Activated naive CD8-positive, alpha-beta T cell treated with anti-CD3 and anti-CD28 coated beads, Interleukin-2, amount 10 ng/mL, durations not matched to agents 7 days and 5 days (primary cell): ENCODE measurements around the gene SPTLC1. TPM values are rescaled to one million over a fixed set of nuclear protein-coding genes. Genes with fewer than 3 reads are reported as not detected.

Experiments used
- ATAC-seq: fragments of 150-1000 bp; cut with Tn5 transposase; one replicate; pipeline ENCODE4 v1.10.0; 2021; ENCODE audit warnings: low read depth, moderate library complexity
- POLR2A ChIA-PET: fragments of 350-600 bp; sonication (Branson Sonifier 250); formaldehyde crosslinking; loops from one replicate; lab custom pipeline; 2021; ENCODE audit warnings: antibody characterized with exemption; lab: Charles Lee
- DNase-seq: peaks from one replicate; pipeline ENCODE4 v3.0.0; 2021
- H3K27ac Mint-ChIP-seq: one replicate; pipeline ENCODE4 v1.8.0; 2022; ENCODE audit warnings: mild to moderate bottlenecking, mixed read lengths
- H3K27me3 Mint-ChIP-seq: one replicate; pipeline ENCODE4 v1.8.0; 2022; ENCODE audit warnings: mild to moderate bottlenecking, moderate library complexity, mixed read lengths
- H3K36me3 Mint-ChIP-seq: one replicate; pipeline ENCODE4 v1.8.0; 2021; ENCODE audit warnings: mild to moderate bottlenecking, mixed read lengths
- H3K4me1 Mint-ChIP-seq: one replicate; pipeline ENCODE4 v1.8.0; 2021; ENCODE audit warnings: mixed read lengths
- H3K4me3 Mint-ChIP-seq: one replicate; pipeline ENCODE4 v1.8.0; 2022; ENCODE audit warnings: mild to moderate bottlenecking, moderate library complexity, mixed read lengths
- H3K9me3 Mint-ChIP-seq: one replicate; pipeline ENCODE4 v1.8.0; 2021; ENCODE audit warnings: mixed read lengths
- total RNA-seq, 2 experiments: library from RNA; stranded (reverse); gene quantifications; one replicate each; pipeline ENCODE4 v1.2.3, GENCODE V29; 2021

SPTLC1 gene
- total RNA-seq, 2 experiments from 2014 or later, result 50.2 to 51.4 TPM

DNA sequence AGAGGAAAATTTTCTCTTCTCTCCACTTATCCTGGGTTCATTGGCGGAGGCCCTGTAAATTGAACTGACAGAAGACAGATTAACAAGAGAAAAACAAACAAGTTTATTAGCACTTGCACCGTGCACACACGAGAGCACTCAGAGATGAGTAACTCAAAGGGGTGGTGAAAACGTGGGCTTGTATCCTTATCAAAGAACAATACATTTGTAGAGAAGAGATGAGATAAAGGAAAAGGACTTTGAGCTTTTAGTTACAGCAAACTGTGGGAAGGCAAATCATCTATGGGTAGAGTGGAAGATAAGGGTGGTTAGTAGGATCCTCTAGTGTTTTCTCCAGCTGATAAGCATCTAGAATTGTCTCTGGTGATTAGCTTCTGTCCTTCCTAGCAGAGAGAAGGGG, 120.8 kb downstream of the SPTLC1 start:
- peaks cover 32% of the 10 kb centered on the region for H3K27me3 Mint-ChIP-seq
- no peak overlapping the region for H3K27ac Mint-ChIP-seq
- H3K4me1 Mint-ChIP-seq, result no peaks in the 10 kb centered on the region
- DNase-seq, result no peak
- H3K9me3 Mint-ChIP-seq, result no peaks in the 10 kb centered on the region
- POLR2A ChIA-PET, result no interaction called here
- H3K36me3 Mint-ChIP-seq, result no peaks in the 10 kb centered on the region
- ATAC-seq, result no peak
- no peak overlapping the region for H3K4me3 Mint-ChIP-seq

DNA sequence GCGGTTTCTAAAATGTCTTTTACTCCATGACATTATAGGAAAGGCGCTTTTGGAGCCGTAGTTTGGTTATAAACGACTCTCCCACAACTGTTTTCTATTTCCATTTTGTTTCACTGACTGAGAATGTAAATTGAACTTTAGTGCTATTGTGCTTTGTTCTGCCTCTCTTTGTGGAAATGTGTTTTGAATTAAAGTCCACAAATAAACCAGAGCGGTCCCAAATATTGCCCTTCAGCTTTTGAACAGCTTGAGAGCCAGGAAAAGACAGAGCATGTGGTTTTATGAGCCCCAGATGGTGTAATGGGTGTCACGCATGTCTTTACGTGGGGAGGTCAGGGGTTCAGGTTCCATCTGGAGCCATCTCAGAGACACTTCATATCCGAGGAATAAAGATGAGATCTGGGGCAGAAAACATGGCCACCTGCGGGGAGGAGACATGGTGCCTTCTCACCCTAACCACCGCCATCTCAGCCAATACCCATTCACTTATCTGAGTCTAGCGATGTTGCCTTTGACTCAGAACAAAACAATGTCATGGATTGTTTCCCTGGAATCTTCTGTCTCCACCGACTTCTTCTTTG, 122.7 kb downstream of the SPTLC1 start:
- H3K4me3 Mint-ChIP-seq, result no peak overlapping the region
- H3K9me3 Mint-ChIP-seq, result no peaks in the 10 kb centered on the region
- H3K27ac Mint-ChIP-seq, result no peak overlapping the region
- DNase-seq, result no peak
- no peaks in the 10 kb centered on the region for H3K4me1 Mint-ChIP-seq
- H3K27me3 Mint-ChIP-seq, result peaks cover 32% of the 10 kb centered on the region
- ATAC-seq, result no peak
- H3K36me3 Mint-ChIP-seq, result no peaks in the 10 kb centered on the region
- POLR2A ChIA-PET, result no interaction called here

DNA sequence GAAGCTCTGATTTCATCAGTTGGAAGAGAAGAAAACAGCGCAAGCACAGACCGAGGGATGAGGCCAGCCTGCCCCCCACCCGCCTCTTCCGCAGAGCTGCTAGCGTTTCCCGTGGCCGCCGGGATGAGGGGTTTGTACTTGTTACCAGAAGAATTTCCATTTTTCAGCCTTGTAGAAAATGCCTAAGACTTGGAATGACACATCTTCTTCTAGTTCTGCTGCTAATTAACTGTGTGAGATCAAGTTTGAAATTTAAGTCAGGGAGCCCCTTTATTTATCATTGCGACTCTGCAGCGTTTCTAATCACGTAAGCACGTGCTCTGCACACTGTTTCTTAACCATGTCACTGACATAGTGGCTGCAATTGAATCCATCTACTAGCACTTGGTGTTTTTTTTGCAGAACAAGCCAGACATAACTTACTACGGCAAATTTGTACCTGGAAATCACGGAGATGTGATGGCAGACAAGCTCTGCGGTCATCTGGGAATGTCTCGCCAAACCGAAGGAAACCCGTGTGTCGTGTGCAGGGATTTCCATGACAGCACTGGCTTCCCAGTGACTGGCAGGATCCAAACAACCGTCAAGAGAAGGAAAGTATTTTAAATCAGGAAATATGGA, 123.4 kb downstream of the SPTLC1 start:
- Mint-ChIP-seq H3K9me3 (no peaks in the 10 kb centered on the region), H3K36me3 (no peaks in the 10 kb centered on the region), H3K27ac (no peak overlapping the region), H3K4me1 (no peaks in the 10 kb centered on the region), H3K27me3 (peaks cover 32% of the 10 kb centered on the region), H3K4me3 (no peak overlapping the region)
- POLR2A ChIA-PET, result no interaction called here
- ATAC-seq (no peak), DNase-seq (no peak)

DNA sequence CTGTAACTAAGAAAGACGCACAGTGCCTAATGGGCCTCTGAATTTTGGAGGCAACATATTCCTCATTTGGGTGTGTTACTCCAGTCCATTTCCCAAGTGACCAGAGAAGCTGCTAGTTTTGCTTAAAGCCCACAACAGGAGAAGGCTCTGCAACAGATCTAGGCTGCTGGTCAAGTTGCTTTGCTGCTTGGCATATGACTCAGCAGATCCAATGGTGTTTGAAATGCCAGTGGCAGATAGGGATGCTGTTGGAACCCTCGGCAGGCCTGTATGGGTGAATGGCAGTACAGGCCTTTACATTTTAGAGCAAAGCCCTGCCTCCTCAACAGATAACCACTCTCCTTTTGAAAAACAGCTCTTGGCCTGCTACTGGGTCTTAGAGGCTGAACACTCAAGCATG, 129.0 kb downstream of the SPTLC1 start:
- peaks cover 22% of the 10 kb centered on the region for H3K27me3 Mint-ChIP-seq
- DNase-seq (no peak), ATAC-seq (no peak)
- no peak overlapping the region for H3K4me3 Mint-ChIP-seq
- H3K9me3 Mint-ChIP-seq, result peaks cover 5% of the 10 kb centered on the region
- H3K36me3 Mint-ChIP-seq, result no peaks in the 10 kb centered on the region
- H3K27ac Mint-ChIP-seq, result no peak overlapping the region
- POLR2A ChIA-PET, result no interaction called here
- H3K4me1 Mint-ChIP-seq, result no peaks in the 10 kb centered on the region

DNA sequence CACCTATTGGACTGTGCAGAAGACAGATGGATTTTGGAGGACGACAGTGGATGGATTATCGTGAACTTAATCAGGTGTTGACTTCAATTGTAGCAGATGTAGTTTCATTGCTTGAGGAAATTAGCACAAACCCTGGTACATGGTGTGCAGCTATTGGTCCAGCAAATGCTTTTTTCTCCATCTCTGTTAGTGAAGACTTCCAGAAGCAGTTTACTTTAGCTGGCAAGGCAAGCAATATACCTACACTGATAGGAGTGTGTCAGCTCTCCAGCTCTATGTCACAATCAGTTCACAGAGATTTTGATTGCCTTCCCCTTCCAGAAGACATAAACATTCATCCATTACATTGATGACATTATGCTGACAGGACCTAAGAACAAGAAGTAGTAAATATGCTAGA, 129.5 kb downstream of the SPTLC1 start:
- ATAC-seq, result no peak
- POLR2A ChIA-PET, result no interaction called here
- Mint-ChIP-seq H3K4me1 (no peaks in the 10 kb centered on the region), H3K36me3 (no peaks in the 10 kb centered on the region), H3K9me3 (peaks cover 8% of the 10 kb centered on the region), H3K4me3 (no peak overlapping the region), H3K27ac (no peak overlapping the region), H3K27me3 (peaks cover 22% of the 10 kb centered on the region)
- DNase-seq, result no peak

Other genes with a start within 250 kb of the SPTLC1 start
- under 1 TPM; 0.08 to 0.14 TPM for gene ROR2, start 165.2 kb downstream of the SPTLC1 start, total RNA-seq
- gene IARS1, start 178.3 kb upstream of the SPTLC1 start, total RNA-seq, result 100 to 1,000 TPM; 120 to 123 TPM
- 10 to 100 TPM; 65.6 to 69.2 TPM for gene NOL8, start 209.9 kb upstream of the SPTLC1 start, total RNA-seq
- gene CENPP, start 210.5 kb upstream of the SPTLC1 start, total RNA-seq, result 10 to 100 TPM; 19.6 to 20.6 TPM